Thyroid gland (tissue), 4 donors: ENCODE results near the gene MANEAL.

Experiments
- CTCF ChIP-seq, 6 experiments: fragments of 200-600 bp in 3 of 6; fragments of 450-650 bp in 3 of 6; sonication (generic) in 3 of 6; IDR thresholded peaks; one replicate each; pipeline ENCODE4 v1.5.1; 2016 to 2019; ENCODE audit warnings: antibody characterized with exemption in 6 of 6, mild to moderate bottlenecking in 2 of 6, inconsistent platforms in 1 of 6, moderate library complexity in 1 of 6
- POLR2A ChIP-seq, 2 donors: fragments of 450-650 bp; IDR thresholded peaks; one replicate each; pipeline ENCODE4 v1.6.1; 2017; ENCODE audit warnings: antibody characterized with exemption in 2 of 2, mild to moderate bottlenecking in 2 of 2, moderate library complexity in 1 of 2

GRCh38 chr1:37748565-37748964, 45.1 kb upstream of the MANEAL start:
- TF ChIP-seq CTCF (IDR thresholded peaks at IDR 0.05) = no peak
- no peak for TF ChIP-seq POLR2A (IDR thresholded peaks at IDR 0.05)
